22Rv1 (cell line): Measurements from ENCODE around the gene ZNF319.

Experiments used
- CTCF ChIP-seq: fragments of 450-650 bp; IDR thresholded peaks from 2 replicates; pipeline ENCODE4 v1.5.1; 2017; ENCODE audit warnings: mild to moderate bottlenecking
- ZFX ChIP-seq: fragments of 450-650 bp; IDR thresholded peaks from 2 replicates; pipeline ENCODE4 v1.6.1; 2017; ENCODE audit warnings: antibody characterized with exemption, borderline replicate concordance

- no peak for TF ChIP-seq CTCF
- TF ChIP-seq ZFX = no peak
Observed at GRCh38 chr16:58045096-58045495, 44.6 kb upstream of the ZNF319 start.
